ENCODE results near the gene PWP1. TPM values are rescaled to one million over a fixed set of nuclear protein-coding genes. Genes with fewer than 3 reads are reported as not detected.

PWP1 gene
- total RNA-seq = 57.3 TPM

DNA sequence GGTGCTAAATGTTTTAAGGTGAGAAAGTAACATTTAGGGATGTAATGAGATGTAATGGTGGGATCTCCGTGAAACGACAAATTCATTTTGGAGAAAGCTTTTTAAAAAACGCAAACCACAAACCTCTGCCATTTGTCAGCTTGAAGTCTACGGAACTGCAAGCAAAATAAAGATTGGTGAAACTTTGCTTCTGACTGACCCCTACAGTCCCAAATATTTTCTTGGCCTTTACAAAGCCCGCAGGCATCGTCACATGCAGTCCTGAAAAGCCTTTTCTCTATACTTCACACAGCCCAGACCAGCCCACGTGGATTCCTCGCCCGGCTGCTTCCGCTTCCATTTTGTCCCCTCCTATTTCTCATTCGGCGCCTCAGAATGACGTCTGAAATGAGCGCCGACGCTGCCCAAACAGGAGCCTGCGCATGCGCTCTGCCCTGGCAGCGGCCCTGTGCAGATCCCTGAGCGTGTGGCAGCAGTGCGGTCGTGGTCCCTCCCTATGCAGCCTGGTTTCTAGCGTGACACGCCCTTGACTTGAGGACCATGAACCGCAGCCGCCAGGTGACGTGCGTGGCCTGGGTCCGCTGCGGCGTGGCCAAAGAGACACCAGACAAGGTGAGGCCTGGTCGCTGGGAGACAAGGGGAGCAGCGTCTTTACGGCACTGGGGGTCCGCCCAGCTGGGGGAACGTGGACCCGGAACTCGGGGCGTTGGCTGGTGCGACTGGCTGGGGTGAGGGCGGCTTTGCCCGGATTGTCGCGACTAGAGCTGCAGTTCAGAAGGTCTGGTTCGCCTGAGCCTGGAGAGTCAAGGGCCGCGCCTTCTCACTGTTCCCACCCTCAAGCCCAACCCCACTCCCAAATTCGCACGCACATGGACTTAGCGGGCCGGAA, at the start of gene PWP1:
Gene PWP1, plus strand, starts transcription at position 440 of the 889 bp plus-strand sequence. Its CDS starts 101 bp downstream, at position 541.
- intact Hi-C loops (cut with DNase I) = loop anchor here (1.0 to 10.0 kb wide), 3 partner anchors 76 to 1409 kb away; partner anchors contain the start of genes ALKBH2, FICD, PRDM4 and UNG
- no peaks in the 10 kb centered on the region for H3K9me3 ChIP-seq

GRCh38 chr12:107641154-107641553, 44.4 kb upstream of the PWP1 start:
- Histone ChIP-seq H3K4me1 (no peaks in the 10 kb centered on the region), H3K36me3 (no peaks in the 10 kb centered on the region), H3K27me3 (no peaks in the 10 kb centered on the region), H3K4me3 (no peak overlapping the region), H3K9me3 (no peaks in the 10 kb centered on the region), H3K27ac (no peak overlapping the region)
- TF ChIP-seq CTCF (IDR thresholded peaks at IDR 0.05) = no peak
- DNase-seq (ENCODE audit: low spot score in 2 of 2) = no peak
- intact Hi-C loops (cut with DNase I) = no loop called here

More for the DNA sequence above, at the start of gene PWP1:
- H3K4me1 ChIP-seq = peaks cover 0 to 10% of the 10 kb centered on the region in 2 donors
- no peak for TF ChIP-seq CTCF (IDR thresholded peaks at IDR 0.05)
- peak within 1 kb of the TSS; percentile 95 for H3K4me3 ChIP-seq
- peak; percentile 75 to 97 for DNase-seq (ENCODE audit: low spot score in 2 of 2)
- no peaks in the 10 kb centered on the region for H3K27me3 ChIP-seq
- H3K36me3 ChIP-seq = peaks cover 9 to 24% of the 10 kb centered on the region in 2 donors
- H3K27ac ChIP-seq = peak within 1 kb of the TSS; percentile 66 to 72

DNA sequence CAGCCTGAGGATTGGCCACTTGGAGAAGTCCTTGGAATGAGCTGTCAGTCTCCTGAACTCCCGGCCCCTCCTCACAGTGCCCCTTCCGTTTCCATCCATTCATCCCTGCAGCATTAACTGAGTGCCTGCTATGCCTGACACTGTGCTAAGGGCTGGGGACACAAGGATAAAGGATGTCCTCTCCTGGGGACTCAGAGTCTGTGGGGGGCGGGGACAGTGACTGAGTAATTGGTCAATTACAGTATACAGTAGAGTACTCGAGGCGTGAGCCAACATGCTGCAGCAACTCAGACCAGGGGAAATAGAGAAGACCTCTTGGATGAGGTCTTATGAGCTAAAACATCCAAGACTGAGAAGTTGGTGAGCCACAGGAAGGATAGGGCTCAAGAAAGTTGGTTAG, 43.4 kb upstream of the PWP1 start:
- no peaks in the 10 kb centered on the region for H3K4me1 ChIP-seq
- intact Hi-C loops (cut with DNase I) = no loop called here
- no peak overlapping the region for H3K27ac ChIP-seq
- H3K36me3 ChIP-seq = no peaks in the 10 kb centered on the region
- no peak overlapping the region for H3K4me3 ChIP-seq
- no peaks in the 10 kb centered on the region for H3K9me3 ChIP-seq
- no peaks in the 10 kb centered on the region for H3K27me3 ChIP-seq
- TF ChIP-seq CTCF (IDR thresholded peaks at IDR 0.05) = no peak
- DNase-seq (ENCODE audit: low spot score in 2 of 2) = no peak

DNA sequence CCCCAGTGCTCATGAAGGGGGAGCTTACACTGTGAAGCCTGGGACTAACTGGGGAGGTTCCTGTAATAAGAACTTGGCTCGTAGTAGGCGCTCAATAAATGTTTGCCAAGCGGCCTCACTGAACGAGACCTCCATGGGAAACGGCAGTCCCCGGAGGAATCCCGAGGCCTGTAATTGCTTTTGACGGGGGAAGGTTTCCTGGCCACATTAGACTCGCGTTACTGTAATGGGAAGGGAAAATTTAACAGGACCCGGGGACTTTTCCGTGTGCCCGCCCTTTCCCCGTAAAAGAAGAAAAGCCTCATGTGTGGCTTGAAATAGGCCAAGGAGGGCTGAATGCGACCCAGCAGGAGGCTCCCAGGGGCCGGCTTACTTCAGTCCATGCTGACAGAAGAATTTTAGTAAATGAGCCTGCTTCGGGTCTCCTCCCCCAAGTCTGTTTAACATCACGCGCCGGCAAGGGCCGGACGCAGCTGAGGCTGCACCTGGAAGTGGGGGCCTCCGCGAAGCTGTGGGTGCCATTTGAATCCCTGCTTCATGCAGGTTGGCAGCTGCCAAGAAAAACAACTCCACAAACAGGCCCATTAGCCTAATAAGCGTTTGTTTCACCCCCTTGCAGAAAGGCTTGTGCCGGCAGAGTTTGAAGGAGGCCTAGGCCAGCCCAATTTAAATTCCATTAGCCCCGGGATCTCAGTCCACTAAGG, 39.8 kb upstream of the PWP1 start:
- no peak for DNase-seq (ENCODE audit: low spot score in 2 of 2)
- intact Hi-C loops (cut with DNase I) = no loop called here
- H3K27ac ChIP-seq = no peak overlapping the region
- no peaks in the 10 kb centered on the region for H3K4me1 ChIP-seq
- no peaks in the 10 kb centered on the region for H3K27me3 ChIP-seq
- no peak for TF ChIP-seq CTCF (IDR thresholded peaks at IDR 0.05)
- H3K9me3 ChIP-seq = no peaks in the 10 kb centered on the region
- no peaks in the 10 kb centered on the region for H3K36me3 ChIP-seq
- H3K4me3 ChIP-seq = no peak overlapping the region

GRCh38 chr12:107646436-107646835, 39.2 kb upstream of the PWP1 start:
- no peak for TF ChIP-seq CTCF (IDR thresholded peaks at IDR 0.05)
- intact Hi-C loops (cut with DNase I) = no loop called here
- H3K27ac ChIP-seq = no peak overlapping the region

More at GRCh38 chr12:107646436-107646835, 39.2 kb upstream of the PWP1 start:
- Histone ChIP-seq H3K4me3 (no peak overlapping the region), H3K9me3 (no peaks in the 10 kb centered on the region), H3K4me1 (no peaks in the 10 kb centered on the region), H3K27me3 (no peaks in the 10 kb centered on the region), H3K36me3 (no peaks in the 10 kb centered on the region)
- no peak for DNase-seq (ENCODE audit: low spot score in 2 of 2)
